ENCODE data around the gene GTF2B. TPM values are rescaled to one million over a fixed set of nuclear protein-coding genes. Genes with fewer than 3 reads are reported as not detected.

The GTF2B gene
- total and polyA plus RNA-seq, 2 of the 4 experiments (the other 2 are of a cell fraction), result 32.0 to 41.0 TPM

Small RNA genes lying within 50 kb of the gene (microRNA-seq; reads per million reads assigned to microRNA genes)
- gene RNU6-125P (ENCODE audit: insufficient read depth, insufficient read length), result not detected

Small RNA genes lying within 50 kb of the gene (small RNA-seq; reads per million reads assigned to genes)
- 0 reads per million in 5 experiments for gene RNU6-125P

Other genes starting within 250 kb of the GTF2B start
- 22.2 and 40.8 TPM in 2 replicates for gene PKN2, start 207.3 kb downstream of the GTF2B start, total RNA-seq (2012; rRNA removed)
- gene PKN2, start 207.3 kb downstream of the GTF2B start, polyA plus RNA-seq (2012; rRNA removed), result 9.9 and 12.7 TPM in 2 replicates
- gene KYAT3, start 101.1 kb upstream of the GTF2B start, total RNA-seq (2012; rRNA removed), result 20.4 and 34.2 TPM in 2 replicates
- 19.6 and 22.6 TPM in 2 replicates for gene KYAT3, start 101.1 kb upstream of the GTF2B start, polyA plus RNA-seq (2012; rRNA removed)
- gene RBMXL1, start 101.1 kb upstream of the GTF2B start, total RNA-seq (2012; rRNA removed), result 8.1 and 10.8 TPM in 2 replicates
- 2.8 and 3.5 TPM in 2 replicates for gene RBMXL1, start 101.1 kb upstream of the GTF2B start, polyA plus RNA-seq (2012; rRNA removed)
- gene GBP3, start 131.3 kb upstream of the GTF2B start, total RNA-seq (2012; rRNA removed), result 42.5 and 50.0 TPM in 2 replicates
- gene GBP3, start 131.3 kb upstream of the GTF2B start, polyA plus RNA-seq (2012; rRNA removed), result 20.5 and 21.9 TPM in 2 replicates
- 108 and 118 TPM in 2 replicates for gene GBP1, start 173.6 kb upstream of the GTF2B start, total RNA-seq (2012; rRNA removed)
- gene GBP1, start 173.6 kb upstream of the GTF2B start, polyA plus RNA-seq (2012; rRNA removed), result 39.3 and 40.1 TPM in 2 replicates
- 12.8 and 17.7 TPM in 2 replicates for gene GBP2, start 234.5 kb upstream of the GTF2B start, total RNA-seq (2012; rRNA removed)
- 6.7 and 8.2 TPM in 2 replicates for gene GBP2, start 234.5 kb upstream of the GTF2B start, polyA plus RNA-seq (2012; rRNA removed)

All from IMR-90 (cell line).